H9 (cell line): ENCODE data around the gene KHSRP. TPM values are rescaled to one million over a fixed set of nuclear protein-coding genes. Genes with fewer than 3 reads are reported as not detected.

Experiments
- DNase-seq: peaks from one replicate; pipeline ENCODE4 v3.0.0-alpha.2; 2017
- H2AFZ ChIP-seq: one replicate; pipeline ENCODE4 v1.6.1; 2013; ENCODE audit warnings: mild to moderate bottlenecking, low read length, control low read depth, moderate library complexity
- H2AK5ac ChIP-seq: 2 replicates; pipeline ENCODE4 v1.6.1; 2013; ENCODE audit warnings: low read length, control low read depth, mixed read lengths; ENCODE audit not compliant: insufficient read length
- H2BK120ac ChIP-seq: one replicate; pipeline ENCODE4 v1.6.1; 2013; ENCODE audit warnings: low read depth, mild to moderate bottlenecking, low read length, control low read depth, inconsistent platforms; ENCODE audit not compliant: poor library complexity, severe bottlenecking
- H2BK12ac ChIP-seq: 2 replicates; pipeline ENCODE4 v1.6.1; 2013; ENCODE audit warnings: low read length, control low read depth, mixed read lengths, low read depth; ENCODE audit not compliant: insufficient read length
- H2BK15ac ChIP-seq: 2 replicates; pipeline ENCODE4 v1.6.1; 2013; ENCODE audit warnings: low read depth, low read length, control low read depth
- H2BK20ac ChIP-seq: one replicate; pipeline ENCODE4 v1.6.1; 2013; ENCODE audit warnings: low read depth, mild to moderate bottlenecking, low read length, control low read depth, inconsistent platforms; ENCODE audit not compliant: poor library complexity, severe bottlenecking
- H2BK5ac ChIP-seq: 2 replicates; pipeline ENCODE4 v1.6.1; 2013; ENCODE audit warnings: low read length, control low read depth, mixed read lengths; ENCODE audit not compliant: insufficient read length
- H3K14ac ChIP-seq: 2 replicates; pipeline ENCODE4 v1.6.1; 2013; ENCODE audit warnings: low read length, control low read depth; ENCODE audit not compliant: insufficient read depth
- H3K18ac ChIP-seq: 2 replicates; pipeline ENCODE4 v1.6.1; 2013; ENCODE audit warnings: low read depth, mild to moderate bottlenecking, mixed read lengths, low read length, control low read depth; ENCODE audit not compliant: insufficient read length
- H3K23ac ChIP-seq: 2 replicates; pipeline ENCODE4 v1.6.1; 2013; ENCODE audit warnings: low read length, control low read depth, mixed read lengths, low read depth; ENCODE audit not compliant: insufficient read length
- H3K23me2 ChIP-seq: 2 replicates; pipeline ENCODE4 v1.6.1; 2013; ENCODE audit warnings: low read depth, mild to moderate bottlenecking, mixed read lengths, low read length, control low read depth; ENCODE audit not compliant: insufficient read length, poor library complexity, severe bottlenecking
- H3K27ac ChIP-seq: 2 replicates; pipeline ENCODE4 v1.5.1; 2013; ENCODE audit warnings: low read length, control low read depth, mixed read lengths, low read depth; ENCODE audit not compliant: insufficient read length
- H3K27me3 ChIP-seq: 2 replicates; pipeline ENCODE4 v1.6.1; 2013; ENCODE audit warnings: low read length, control low read depth, inconsistent platforms; ENCODE audit not compliant: insufficient read depth
- H3K4ac ChIP-seq: 2 replicates; pipeline ENCODE4 v1.6.1; 2013; ENCODE audit warnings: low read depth, mild to moderate bottlenecking, control low read depth, inconsistent platforms, low read length, moderate library complexity
- H3K4me1 ChIP-seq: 2 replicates; pipeline ENCODE4 v1.6.1; 2013; ENCODE audit warnings: low read length, control low read depth, inconsistent platforms; ENCODE audit not compliant: insufficient read depth
- H3K4me2 ChIP-seq: 2 replicates; pipeline ENCODE4 v1.6.1; 2013; ENCODE audit warnings: low read length, control low read depth, mixed read lengths; ENCODE audit not compliant: insufficient read length, insufficient read depth
- H3K56ac ChIP-seq: 2 replicates; pipeline ENCODE4 v1.6.1; 2013; ENCODE audit warnings: low read depth, mild to moderate bottlenecking, mixed read lengths, low read length, control low read depth; ENCODE audit not compliant: insufficient read length
- H3K79me1 ChIP-seq: 2 replicates; pipeline ENCODE4 v1.6.1; 2013; ENCODE audit warnings: low read depth, mild to moderate bottlenecking, moderate library complexity, low read length, control low read depth, inconsistent platforms; ENCODE audit not compliant: insufficient read depth, poor library complexity, severe bottlenecking
- H3K79me2 ChIP-seq: 2 replicates; pipeline ENCODE4 v1.6.1; 2013; ENCODE audit warnings: low read length, control low read depth, inconsistent platforms; ENCODE audit not compliant: insufficient read depth
- H3K9ac ChIP-seq: 2 replicates; pipeline ENCODE4 v1.6.1; 2013; ENCODE audit warnings: low read length, control low read depth, mixed read lengths; ENCODE audit not compliant: insufficient read length; ENCODE audit errors: extremely low read depth
- H3K9me3 ChIP-seq: one replicate; pipeline ENCODE4 v1.6.1; 2013; ENCODE audit warnings: low read depth, low read length, inconsistent platforms; ENCODE audit not compliant: control insufficient read depth
- H3T11ph ChIP-seq: one replicate; pipeline ENCODE4 v1.6.1; 2013; ENCODE audit warnings: mild to moderate bottlenecking, low read length, control low read depth, inconsistent platforms
- H4K20me1 ChIP-seq: one replicate; pipeline ENCODE4 v1.6.1; 2013; ENCODE audit not compliant: control insufficient read depth, insufficient read length, insufficient read depth
- H4K5ac ChIP-seq: 2 replicates; pipeline ENCODE4 v1.6.1; 2013; ENCODE audit warnings: low read depth, mild to moderate bottlenecking, mixed read lengths, low read length, control low read depth; ENCODE audit not compliant: insufficient read length
- H4K8ac ChIP-seq: replicated peaks from 2 replicates; pipeline ENCODE4 v1.6.1; 2013; ENCODE audit warnings: low read length, control low read depth, mixed read lengths, low read depth; ENCODE audit not compliant: insufficient read length
- H4K91ac ChIP-seq: 2 replicates; pipeline ENCODE4 v1.6.1; 2013; ENCODE audit warnings: low read depth, mild to moderate bottlenecking, moderate library complexity, mixed read lengths, low read length, control low read depth; ENCODE audit not compliant: insufficient read length
- H3K27ac Mint-ChIP-seq, 3 experiments: 2 replicates in 2 of 3; 3 replicates in 1 of 3; pipeline ENCODE4 v1.8.0; 2020 to 2021; ENCODE audit warnings: mixed read lengths in 3 of 3, mild to moderate bottlenecking in 1 of 3, moderate library complexity in 1 of 3
- H3K27me3 Mint-ChIP-seq: 2 replicates; pipeline ENCODE4 v1.8.0; 2021; ENCODE audit warnings: low read depth, mild to moderate bottlenecking, moderate library complexity, mixed read lengths
- H3K36me3 Mint-ChIP-seq, 3 experiments: 2 replicates in 2 of 3; 3 replicates in 1 of 3; pipeline ENCODE4 v1.8.0; 2020 to 2021; ENCODE audit warnings: low read depth in 3 of 3, mixed read lengths in 3 of 3; ENCODE audit not compliant: insufficient read depth in 1 of 3
- H3K4me1 Mint-ChIP-seq, 2 experiments: 2 replicates each; pipeline ENCODE4 v1.8.0; 2020; ENCODE audit warnings: mixed read lengths in 2 of 2
- H3K4me3 Mint-ChIP-seq, 2 experiments: 2 replicates in 1 of 2; 3 replicates in 1 of 2; pipeline ENCODE4 v1.8.0; 2020 to 2021; ENCODE audit warnings: mild to moderate bottlenecking in 2 of 2, mixed read lengths in 2 of 2, moderate library complexity in 1 of 2
- H3K9me3 Mint-ChIP-seq, 2 experiments: 2 replicates in 1 of 2; 3 replicates in 1 of 2; pipeline ENCODE4 v1.8.0; 2020; ENCODE audit warnings: mild to moderate bottlenecking in 2 of 2, mixed read lengths in 2 of 2, moderate library complexity in 1 of 2
- WGBS: extraction: QIAGEN DNeasy Blood & Tissue Kit; methylation state at CpG from one replicate; pipeline ENCODE4 v1.1.7; 2013; ENCODE audit warnings: missing lambda C conversion rate, low lambda C conversion rate, mixed read lengths; ENCODE audit not compliant: insufficient read length; ENCODE audit errors: extremely low coverage; 5-methylcytosine and 5-hydroxymethylcytosine counted together
- total RNA-seq: library from RNA; stranded (reverse); gene quantifications from 2 replicates; pipeline ENCODE4 v1.2.1, GENCODE V29; 2021
- TF ChIP-seq, protein P1 (sequence below): fragments of 200-600 bp; sonication (generic); conservative IDR thresholded peaks from 3 replicates; pipeline ENCODE4 v1.8.0; 2021; ENCODE audit warnings: antibody characterized with exemption, mild to moderate bottlenecking

Gene KHSRP
- total RNA-seq, 1 experiment from 2014 or later = 602 TPM

DNA sequence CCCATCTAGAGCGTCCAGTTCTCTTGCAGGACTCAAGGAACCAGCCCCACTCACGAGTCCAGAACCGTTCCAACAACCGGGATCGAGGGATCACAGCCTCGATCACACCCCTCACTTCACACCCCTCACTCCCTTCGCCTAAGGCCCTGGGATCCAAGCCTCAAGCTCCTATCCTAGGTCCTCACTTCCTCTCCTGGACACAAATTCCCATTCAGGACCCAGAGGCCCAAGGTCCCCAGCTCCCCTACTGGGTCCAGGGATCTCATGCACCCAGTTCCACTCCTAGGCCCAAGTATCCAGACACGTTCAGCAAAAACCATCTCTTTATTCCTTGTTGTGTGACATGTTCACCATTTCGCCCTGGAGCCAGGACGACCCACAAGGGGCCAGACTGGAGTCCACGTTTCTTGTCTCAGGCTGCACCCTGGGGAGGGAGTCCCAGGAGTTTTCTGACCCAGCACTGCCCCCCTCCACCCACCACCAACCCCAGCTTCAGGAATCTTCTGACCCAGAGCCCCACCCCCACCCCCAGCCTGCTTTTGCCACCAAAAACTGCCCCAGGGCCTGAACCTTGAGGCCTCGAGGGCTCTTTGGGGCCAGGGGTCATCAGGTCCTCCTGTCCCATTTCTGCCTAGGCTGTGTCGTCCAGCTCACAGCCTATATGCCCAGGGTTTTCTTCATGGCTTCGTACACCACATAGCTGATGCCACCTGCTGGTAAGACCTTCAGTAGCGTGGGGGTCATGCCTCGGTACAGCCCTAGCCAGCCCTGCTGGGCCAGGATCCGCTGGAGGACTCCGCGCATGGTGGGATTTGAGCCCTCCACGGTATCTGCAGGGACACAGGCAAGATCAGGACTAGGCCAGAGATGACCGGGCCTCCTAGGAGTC, 1.4 kb upstream of the KHSRP start:
- Histone ChIP-seq H3K9ac (no peak overlapping the region), H3K27ac (no peak overlapping the region)

More for the DNA sequence above, 1.4 kb upstream of the KHSRP start:
- Histone ChIP-seq H3T11ph (no peak overlapping the region), H3K9me3 (no peaks in the 10 kb centered on the region), H3K14ac (no peak overlapping the region), H3K23me2 (peaks cover 4% of the 10 kb centered on the region), H4K8ac (no peak overlapping the region), H3K56ac (no peak overlapping the region), H3K4ac (no peak overlapping the region), H3K4me1 (no peaks in the 10 kb centered on the region), H3K18ac (peak overlapping the region; percentile 60), H3K27me3 (no peaks in the 10 kb centered on the region), H3K79me2 (peaks cover 31% of the 10 kb centered on the region), H2AK5ac (no peak overlapping the region), H2BK12ac (no peak overlapping the region), H4K91ac (no peak overlapping the region), H3K4me2 (no peak overlapping the region), H4K20me1 (no peaks in the 10 kb centered on the region), H2AFZ (no peak overlapping the region), H2BK20ac (no peak overlapping the region), H2BK15ac (no peak overlapping the region), H3K23ac (no peak overlapping the region), H3K79me1 (peaks cover 3% of the 10 kb centered on the region), H4K5ac (no peak overlapping the region), H2BK5ac (no peak overlapping the region), H2BK120ac (no peak overlapping the region)
- Mint-ChIP-seq H3K9me3 (peaks cover 6 to 8% of the 10 kb centered on the region in 2 experiments), H3K4me3 (peak overlapping the region; percentile 68 to 82), H3K4me1 (peaks cover 10 to 20% of the 10 kb centered on the region in 2 experiments), H3K27ac (peak overlapping the region in 1 of 3 experiments; percentile 88; a peak in 2 of 7 replicates), H3K36me3 (peaks cover 13 to 34% (median 27%) of the 10 kb centered on the region in 3 experiments), H3K27me3 (peaks cover 20% of the 10 kb centered on the region)
- no CpG with 5 or more reads among the region's 21 CpGs for WGBS
- TF ChIP-seq, protein P1, sequence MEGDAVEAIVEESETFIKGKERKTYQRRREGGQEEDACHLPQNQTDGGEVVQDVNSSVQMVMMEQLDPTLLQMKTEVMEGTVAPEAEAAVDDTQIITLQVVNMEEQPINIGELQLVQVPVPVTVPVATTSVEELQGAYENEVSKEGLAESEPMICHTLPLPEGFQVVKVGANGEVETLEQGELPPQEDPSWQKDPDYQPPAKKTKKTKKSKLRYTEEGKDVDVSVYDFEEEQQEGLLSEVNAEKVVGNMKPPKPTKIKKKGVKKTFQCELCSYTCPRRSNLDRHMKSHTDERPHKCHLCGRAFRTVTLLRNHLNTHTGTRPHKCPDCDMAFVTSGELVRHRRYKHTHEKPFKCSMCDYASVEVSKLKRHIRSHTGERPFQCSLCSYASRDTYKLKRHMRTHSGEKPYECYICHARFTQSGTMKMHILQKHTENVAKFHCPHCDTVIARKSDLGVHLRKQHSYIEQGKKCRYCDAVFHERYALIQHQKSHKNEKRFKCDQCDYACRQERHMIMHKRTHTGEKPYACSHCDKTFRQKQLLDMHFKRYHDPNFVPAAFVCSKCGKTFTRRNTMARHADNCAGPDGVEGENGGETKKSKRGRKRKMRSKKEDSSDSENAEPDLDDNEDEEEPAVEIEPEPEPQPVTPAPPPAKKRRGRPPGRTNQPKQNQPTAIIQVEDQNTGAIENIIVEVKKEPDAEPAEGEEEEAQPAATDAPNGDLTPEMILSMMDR = peak; percentile 26; the same call in 1 of the 3 replicates
- DNase-seq = no peak
